Gastroesophageal sphincter (tissue), 4 donors: ENCODE data around the gene SKP2. TPM values are rescaled to one million over a fixed set of nuclear protein-coding genes. Genes with fewer than 3 reads are reported as not detected.

Source experiments
- ATAC-seq: fragments of 150-250 bp; one replicate; pipeline ENCODE4 v1.9.1; 2016; ENCODE audit warnings: mild to moderate bottlenecking, moderate library complexity
- H3K27ac ChIP-seq, 4 donors: fragments of 200-600 bp; sonication (generic) in 3 of 4; 1 replicate in 3 of 4; 2 replicates in 1 of 4; pipeline ENCODE4 v1.5.1; 2016 to 2019
- H3K27me3 ChIP-seq: fragments of 200-600 bp; sonication (generic); one replicate; pipeline ENCODE4 v1.5.1; 2019
- H3K36me3 ChIP-seq, 2 donors: fragments of 200-600 bp; sonication (generic); one replicate each; pipeline ENCODE4 v1.5.1; 2019; ENCODE audit warnings: control low read depth in 1 of 2
- H3K4me1 ChIP-seq, 3 donors: fragments of 200-600 bp; sonication (generic); 1 replicate in 2 of 3; 2 replicates in 1 of 3; pipeline ENCODE4 v1.5.1; 2016 to 2019; ENCODE audit warnings: control low read depth in 2 of 3
- H3K4me3 ChIP-seq, 2 donors: fragments of 200-600 bp; sonication (generic); one replicate each; pipeline ENCODE4 v1.5.1; 2019; ENCODE audit warnings: mild to moderate bottlenecking in 1 of 2, moderate library complexity in 1 of 2
- H3K9me3 ChIP-seq, 3 donors: fragments of 200-600 bp; sonication (generic); one replicate each; pipeline ENCODE4 v1.5.1; 2017 to 2019; ENCODE audit warnings: control low read depth in 2 of 3
- CTCF ChIP-seq, 4 experiments: fragments of 200-600 bp in 2 of 4; fragments of 450-650 bp in 2 of 4; sonication (generic) in 1 of 4; IDR thresholded peaks; one replicate each; pipeline ENCODE4 v1.5.1; 2017 to 2019; ENCODE audit warnings: antibody characterized with exemption in 4 of 4, mild to moderate bottlenecking in 2 of 4, moderate library complexity in 2 of 4
- EP300 ChIP-seq: sonication (generic); formaldehyde crosslinking; IDR thresholded peaks from one replicate; pipeline ENCODE4 v1.6.1; 2017; ENCODE audit warnings: antibody characterized with exemption, mild to moderate bottlenecking
- POLR2A ChIP-seq, 2 donors: fragments of 450-650 bp; IDR thresholded peaks; one replicate each; pipeline ENCODE4 v1.6.1; 2017; ENCODE audit warnings: antibody characterized with exemption in 2 of 2, mild to moderate bottlenecking in 2 of 2, moderate library complexity in 1 of 2
- POLR2AphosphoS5 ChIP-seq: sonication (generic); formaldehyde crosslinking; IDR thresholded peaks from one replicate; pipeline ENCODE4 v1.6.1; 2017; ENCODE audit warnings: antibody characterized with exemption
- WGBS, 2 donors: methylation state at CpG; one replicate each; pipeline ENCODE4 v1.1.5; 2018; ENCODE audit warnings: low coverage in 1 of 2; 5-methylcytosine and 5-hydroxymethylcytosine counted together
- total RNA-seq, 4 donors: library from RNA; depleted of rRNA; stranded (reverse); fragments of >200 nt; gene quantifications; one replicate each; pipeline ENCODE4 v1.1.0, GENCODE V29; 2016

SKP2 gene
- total RNA-seq, 4 donors from 2014 or later, result 8.2 to 11.6 (median 11.4) TPM

GRCh38 chr5:36209664-36210063, 57.8 kb downstream of the SKP2 start:
- TF ChIP-seq POLR2A (IDR thresholded peaks at IDR 0.05), result no peak
- TF ChIP-seq CTCF (IDR thresholded peaks at IDR 0.05), result no peak
- TF ChIP-seq EP300, result no peak
- no peak for TF ChIP-seq POLR2AphosphoS5
- Histone ChIP-seq H3K27ac (no peak overlapping the region), H3K27me3 (no peaks in the 10 kb centered on the region), H3K9me3 (no peaks in the 10 kb centered on the region), H3K4me1 (peaks cover 0 to 9% (median 0%) of the 10 kb centered on the region in 3 donors), H3K4me3 (no peak overlapping the region), H3K36me3 (peaks cover 0 to 73% of the 10 kb centered on the region in 2 donors)
- ATAC-seq, result no peak
- WGBS, 2 donors, result 89 to 92% methylated on average over 3 of the region's 3 CpGs

GRCh38 chr5:36214436-36214835, 62.5 kb downstream of the SKP2 start:
- no peak for ATAC-seq
- Histone ChIP-seq H3K27me3 (no peaks in the 10 kb centered on the region), H3K4me1 (peaks cover 0 to 11% (median 0%) of the 10 kb centered on the region in 3 donors), H3K4me3 (no peak overlapping the region), H3K36me3 (peaks cover 0 to 82% of the 10 kb centered on the region in 2 donors), H3K9me3 (no peaks in the 10 kb centered on the region), H3K27ac (no peak overlapping the region)
- 53% methylated on average over 3 of the region's 3 CpGs for WGBS, 2 donors
- TF ChIP-seq CTCF (IDR thresholded peaks at IDR 0.05), result peak in 2 of 4 experiments; percentile 20 to 37
- no peak for TF ChIP-seq EP300

- WGBS, 2 donors, result 79 to 85% methylated on average over 2 of the region's 2 CpGs
- H3K36me3 ChIP-seq, result peaks cover 0 to 86% of the 10 kb centered on the region in 2 donors
- no peaks in the 10 kb centered on the region for H3K27me3 ChIP-seq
- H3K4me1 ChIP-seq, result peaks cover 0 to 11% (median 0%) of the 10 kb centered on the region in 3 donors
- H3K4me3 ChIP-seq, result no peak overlapping the region
- TF ChIP-seq POLR2AphosphoS5, result no peak
- H3K9me3 ChIP-seq, result no peaks in the 10 kb centered on the region
- H3K27ac ChIP-seq, result no peak overlapping the region
- no peak for ATAC-seq
Observed at GRCh38 chr5:36215910-36216309, 64.0 kb downstream of the SKP2 start.

GRCh38 chr5:36217567-36217966, 65.7 kb downstream of the SKP2 start:
- Histone ChIP-seq H3K36me3 (peaks cover 0 to 79% of the 10 kb centered on the region in 2 donors), H3K4me3 (no peak overlapping the region), H3K27me3 (no peaks in the 10 kb centered on the region), H3K9me3 (no peaks in the 10 kb centered on the region), H3K27ac (no peak overlapping the region), H3K4me1 (peaks cover 0 to 19% (median 2%) of the 10 kb centered on the region in 3 donors)
- WGBS, 2 donors, result 76 to 79% methylated on average over 1 of the region's 1 CpG
- TF ChIP-seq POLR2AphosphoS5 (no peak), EP300 (no peak), CTCF (IDR thresholded peaks at IDR 0.05) (no peak), POLR2A (IDR thresholded peaks at IDR 0.05) (no peak)
- ATAC-seq, result no peak

- Histone ChIP-seq H3K27me3 (no peaks in the 10 kb centered on the region), H3K4me3 (no peak overlapping the region), H3K9me3 (no peaks in the 10 kb centered on the region), H3K27ac (no peak overlapping the region), H3K36me3 (peaks cover 0 to 76% of the 10 kb centered on the region in 2 donors), H3K4me1 (peaks cover 0 to 19% (median 2%) of the 10 kb centered on the region in 3 donors)
- 86 to 95% methylated on average over 1 of the region's 1 CpG for WGBS, 2 donors
- TF ChIP-seq POLR2A (IDR thresholded peaks at IDR 0.05) (no peak), POLR2AphosphoS5 (no peak), CTCF (IDR thresholded peaks at IDR 0.05) (no peak), EP300 (no peak)
- no peak for ATAC-seq
Observed at GRCh38 chr5:36217988-36218387, 66.1 kb downstream of the SKP2 start.
